ENCODE data around the gene LRRC46.

DNA sequence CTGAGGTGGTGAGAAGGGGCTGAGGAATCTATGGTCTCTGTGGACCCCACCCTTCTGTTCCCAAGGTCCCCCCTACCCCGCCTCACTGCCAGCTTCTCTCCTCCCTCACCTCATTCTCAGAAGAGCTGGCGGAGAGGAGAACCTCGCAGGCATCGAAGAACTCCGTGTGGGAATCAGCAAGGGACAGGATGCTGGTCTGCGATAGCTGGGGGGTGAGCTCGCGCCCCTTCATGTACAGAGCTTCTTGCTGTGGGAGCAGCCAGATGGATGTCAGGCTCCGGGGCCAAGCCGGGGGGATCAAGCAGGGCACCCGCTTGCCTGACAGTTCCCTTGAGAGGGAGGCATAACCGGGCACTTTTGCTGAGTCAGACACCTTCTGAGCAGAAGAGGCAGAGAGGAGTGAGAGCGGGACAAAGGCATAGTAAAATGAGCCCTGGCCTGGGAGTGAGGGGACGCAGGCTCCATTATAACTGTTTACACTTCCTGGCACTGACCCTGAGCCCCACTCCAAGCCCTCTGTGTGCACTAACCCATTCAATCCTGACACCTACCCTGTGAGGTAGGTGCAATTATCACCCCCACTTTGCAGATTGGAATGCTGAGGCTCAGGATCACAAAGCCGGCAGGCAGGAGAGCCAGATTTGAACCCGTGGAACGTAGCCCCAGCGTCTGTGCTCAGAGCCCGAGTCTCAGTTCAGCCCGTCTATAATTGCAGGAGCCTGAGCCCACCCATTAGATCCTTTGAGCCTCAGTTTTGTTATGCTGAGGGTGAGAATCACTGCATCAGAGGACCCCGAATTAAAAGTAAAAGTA is 16.2 kb upstream of the LRRC46 start:
- no peak for TF ChIP-seq POLR2AphosphoS5 (IDR thresholded peaks at IDR 0.05; ENCODE audit: low read depth, low read length)
- TF ChIP-seq TAF1 (IDR thresholded peaks at IDR 0.05; ENCODE audit: low read depth, low read length) = no peak
- TF ChIP-seq POLR2A (IDR thresholded peaks at IDR 0.05; ENCODE audit: low read depth, low read length) = no peak
- TF ChIP-seq PAX5 (IDR thresholded peaks at IDR 0.05; ENCODE audit: insufficient read depth, low read length, severe bottlenecking) = no peak

All from GM12891 (cell line).